HEK293T (cell line): Measurements from ENCODE around the gene HNMT.
"Not testable (repeated sequence)": the region's sequence is repeated elsewhere in the genome, so short reads cannot be mapped to it uniquely, and the experiment has no call there.

Experiments
- ARNT ChIP-seq: fragments of 450-650 bp; IDR thresholded peaks from 2 replicates; pipeline ENCODE4 v1.6.1; 2017; ENCODE audit warnings: mild to moderate bottlenecking
- BHLHE40 ChIP-seq: fragments of 450-650 bp; IDR thresholded peaks from 2 replicates; pipeline ENCODE4 v1.6.1; 2016; ENCODE audit warnings: mild to moderate bottlenecking, moderate library complexity, borderline replicate concordance
- CTBP1 ChIP-seq: fragments of 450-650 bp; IDR thresholded peaks from 2 replicates; pipeline ENCODE4 v1.6.1; 2016; ENCODE audit warnings: borderline replicate concordance
- ELF4 ChIP-seq: fragments of 450-650 bp; IDR thresholded peaks from 2 replicates; pipeline ENCODE4 v1.6.1; 2017; ENCODE audit warnings: antibody characterized with exemption
- FOXK2 ChIP-seq: fragments of 450-650 bp; IDR thresholded peaks from 2 replicates; pipeline ENCODE4 v1.6.1; 2016; ENCODE audit warnings: mild to moderate bottlenecking
- FOXM1 ChIP-seq: fragments of 450-650 bp; IDR thresholded peaks from 2 replicates; pipeline ENCODE4 v1.6.1; 2017; ENCODE audit warnings: mild to moderate bottlenecking, borderline replicate concordance
- HDGF ChIP-seq: fragments of 450-650 bp; IDR thresholded peaks from 2 replicates; pipeline ENCODE4 v1.6.1; 2017; ENCODE audit warnings: antibody characterized with exemption, borderline replicate concordance
- L3MBTL2 ChIP-seq: fragments of 450-650 bp; conservative IDR thresholded peaks from 2 replicates; pipeline ENCODE4 v1.6.1; 2016; ENCODE audit warnings: mild to moderate bottlenecking
- LEF1 ChIP-seq: fragments of 450-650 bp; IDR thresholded peaks from 2 replicates; pipeline ENCODE4 v1.6.1; 2017; ENCODE audit warnings: mild to moderate bottlenecking, borderline replicate concordance
- NFRKB ChIP-seq: fragments of 450-650 bp; IDR thresholded peaks from 2 replicates; pipeline ENCODE4 v1.6.1; 2016; ENCODE audit warnings: mild to moderate bottlenecking, moderate library complexity
- SP1 ChIP-seq: fragments of 450-650 bp; IDR thresholded peaks from 2 replicates; pipeline ENCODE4 v1.6.1; 2017
- TARDBP ChIP-seq: fragments of 450-650 bp; IDR thresholded peaks from 2 replicates; pipeline ENCODE4 v1.6.1; 2016
- ZNF384 ChIP-seq: fragments of 450-650 bp; IDR thresholded peaks from 2 replicates; pipeline ENCODE4 v1.6.1; 2016
- TF ChIP-seq, protein P1 (sequence below): fragments of 450-650 bp; IDR thresholded peaks from 2 replicates; pipeline ENCODE4 v1.6.1; 2016

DNA sequence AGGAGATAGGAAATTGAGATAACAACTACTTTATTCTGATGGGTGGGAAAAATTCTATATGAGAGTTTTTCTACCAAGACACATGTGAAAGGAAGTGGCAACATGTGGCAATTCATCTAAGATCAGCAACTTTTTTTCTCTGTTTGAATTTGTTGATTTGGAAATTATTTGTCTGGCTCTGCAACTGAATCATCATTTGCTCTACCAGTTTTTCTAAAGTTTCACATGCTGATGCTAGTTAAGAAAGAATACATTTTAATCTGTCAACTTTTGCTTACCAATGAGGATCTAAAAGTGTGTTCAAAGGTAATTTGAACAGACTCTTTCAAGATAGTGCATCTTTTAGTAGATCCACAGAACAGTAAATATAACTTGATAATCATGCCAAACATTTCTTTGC is 42.1 kb upstream of the HNMT start:
- not testable (repeated sequence) for TF ChIP-seq LEF1, CTBP1, SP1, ZNF384, ELF4, TARDBP, FOXK2, HDGF, L3MBTL2, ARNT, BHLHE40, NFRKB, FOXM1
- TF ChIP-seq, protein P1, sequence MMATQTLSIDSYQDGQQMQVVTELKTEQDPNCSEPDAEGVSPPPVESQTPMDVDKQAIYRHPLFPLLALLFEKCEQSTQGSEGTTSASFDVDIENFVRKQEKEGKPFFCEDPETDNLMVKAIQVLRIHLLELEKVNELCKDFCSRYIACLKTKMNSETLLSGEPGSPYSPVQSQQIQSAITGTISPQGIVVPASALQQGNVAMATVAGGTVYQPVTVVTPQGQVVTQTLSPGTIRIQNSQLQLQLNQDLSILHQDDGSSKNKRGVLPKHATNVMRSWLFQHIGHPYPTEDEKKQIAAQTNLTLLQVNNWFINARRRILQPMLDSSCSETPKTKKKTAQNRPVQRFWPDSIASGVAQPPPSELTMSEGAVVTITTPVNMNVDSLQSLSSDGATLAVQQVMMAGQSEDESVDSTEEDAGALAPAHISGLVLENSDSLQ, result not testable (repeated sequence)
